Astrocyte (in vitro differentiated cells and primary cell): ENCODE measurements around the gene STXBP5.

ENCODE experiments used
- EZH2 ChIP-seq: IDR thresholded peaks from 2 replicates; pipeline ENCODE4 v1.6.1; 2012; ENCODE audit warnings: mild to moderate bottlenecking, low read length, inconsistent platforms; ENCODE audit not compliant: insufficient read depth
- TF ChIP-seq, protein P1 (sequence below): IDR thresholded peaks from 2 replicates; pipeline ENCODE4 v1.5.1; 2011; ENCODE audit warnings: low read depth, mild to moderate bottlenecking, inconsistent platforms, low read length, moderate library complexity; ENCODE audit not compliant: insufficient read depth

DNA sequence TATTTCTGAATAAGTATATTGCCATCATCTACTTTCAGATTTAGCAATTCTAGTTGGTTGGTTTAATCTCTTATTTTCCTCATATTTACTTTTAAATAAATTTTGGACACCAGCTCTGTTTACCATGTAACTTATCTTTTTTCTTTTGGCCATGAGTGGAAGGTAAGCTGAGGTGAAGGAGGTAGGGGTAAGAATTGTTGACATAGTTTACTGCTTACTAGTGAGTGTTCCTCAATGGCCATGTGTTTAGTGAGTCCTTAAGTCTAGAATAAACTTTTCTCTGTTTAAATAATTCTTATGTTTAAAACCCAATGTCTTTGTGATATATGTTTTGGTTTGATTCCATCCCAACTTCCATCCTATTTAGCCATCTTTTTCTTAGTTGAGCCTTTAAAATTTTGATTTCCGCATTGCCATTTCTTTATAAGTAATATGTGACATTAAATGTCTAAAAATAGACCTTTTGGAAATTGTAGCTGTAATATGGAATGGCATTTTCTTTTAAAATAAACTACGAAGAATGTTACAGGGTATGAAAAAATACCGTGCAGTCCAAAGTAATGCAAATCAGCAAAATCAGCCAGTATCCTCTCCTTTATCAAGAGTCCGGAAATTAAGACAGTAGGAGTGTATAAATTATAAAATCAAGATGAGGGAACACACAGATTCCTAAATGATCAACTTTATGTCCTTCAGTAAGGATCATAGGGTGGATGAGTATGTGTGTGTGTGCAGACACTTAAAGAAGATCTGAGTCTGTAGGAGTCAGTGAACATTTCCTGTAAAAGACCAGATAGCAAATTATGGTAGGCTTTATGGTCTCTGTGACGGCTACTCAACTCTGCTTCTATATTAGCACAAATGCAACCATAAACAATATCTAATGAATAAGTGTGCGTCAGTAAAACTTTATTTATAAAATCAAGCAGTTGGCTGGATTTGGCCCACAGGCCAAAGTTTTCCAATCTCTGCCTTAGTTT, 10.3 kb downstream of the STXBP5 start:
- TF ChIP-seq, protein P1, sequence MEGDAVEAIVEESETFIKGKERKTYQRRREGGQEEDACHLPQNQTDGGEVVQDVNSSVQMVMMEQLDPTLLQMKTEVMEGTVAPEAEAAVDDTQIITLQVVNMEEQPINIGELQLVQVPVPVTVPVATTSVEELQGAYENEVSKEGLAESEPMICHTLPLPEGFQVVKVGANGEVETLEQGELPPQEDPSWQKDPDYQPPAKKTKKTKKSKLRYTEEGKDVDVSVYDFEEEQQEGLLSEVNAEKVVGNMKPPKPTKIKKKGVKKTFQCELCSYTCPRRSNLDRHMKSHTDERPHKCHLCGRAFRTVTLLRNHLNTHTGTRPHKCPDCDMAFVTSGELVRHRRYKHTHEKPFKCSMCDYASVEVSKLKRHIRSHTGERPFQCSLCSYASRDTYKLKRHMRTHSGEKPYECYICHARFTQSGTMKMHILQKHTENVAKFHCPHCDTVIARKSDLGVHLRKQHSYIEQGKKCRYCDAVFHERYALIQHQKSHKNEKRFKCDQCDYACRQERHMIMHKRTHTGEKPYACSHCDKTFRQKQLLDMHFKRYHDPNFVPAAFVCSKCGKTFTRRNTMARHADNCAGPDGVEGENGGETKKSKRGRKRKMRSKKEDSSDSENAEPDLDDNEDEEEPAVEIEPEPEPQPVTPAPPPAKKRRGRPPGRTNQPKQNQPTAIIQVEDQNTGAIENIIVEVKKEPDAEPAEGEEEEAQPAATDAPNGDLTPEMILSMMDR: no peak
- TF ChIP-seq EZH2: no peak
